Measurements from ENCODE around the gene REC114. TPM values are rescaled to one million over a fixed set of nuclear protein-coding genes. Genes with fewer than 3 reads are reported as not detected.

The REC114 gene
- polyA plus RNA-seq, 3 donors, result not detected

DNA sequence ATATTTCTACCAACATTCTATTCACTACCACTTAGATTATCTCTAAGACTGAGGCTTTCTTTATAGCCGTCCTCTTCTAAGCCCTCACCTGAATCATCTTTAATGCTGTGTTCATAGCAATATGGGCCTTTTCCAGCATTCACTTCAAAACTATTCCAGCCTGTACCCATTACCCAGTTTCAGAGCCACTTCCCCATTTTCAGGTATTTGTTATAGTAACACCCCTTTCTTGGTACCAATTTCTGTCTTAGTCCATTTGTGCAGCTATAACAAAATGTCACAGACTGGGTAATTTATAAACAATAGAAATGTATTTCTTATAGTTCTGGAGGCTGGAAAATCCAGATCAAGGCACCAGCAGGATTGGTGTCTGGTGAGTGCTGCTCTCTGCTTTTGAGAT is 45.7 kb downstream of the REC114 start:
- no peaks in the 10 kb centered on the region for H3K36me3 ChIP-seq (replicated peaks in 1 of 2; ENCODE audit: control insufficient read depth in 1 of 2, insufficient read depth in 2 of 2, low read length in 2 of 2)
- H3K4me3 ChIP-seq (replicated peaks in 1 of 3; ENCODE audit: low read depth in 2 of 3, low read length in 3 of 3), result no peak overlapping the region
- H3K9me3 Mint-ChIP-seq, result peaks cover 0 to 3% (median 0%) of the 10 kb centered on the region in 7 donors
- no peak overlapping the region for H3K9ac ChIP-seq (ENCODE audit: insufficient read depth, low read length, poor library complexity, severe bottlenecking)
- no peak for DNase-seq
- H3K79me2 ChIP-seq (ENCODE audit: insufficient read depth, low read length), result no peaks in the 10 kb centered on the region
- peaks cover 10 to 26% of the 10 kb centered on the region in 2 donors for H3K27me3 ChIP-seq (ENCODE audit: control insufficient read depth in 2 of 2, insufficient read depth in 2 of 2, low read length in 2 of 2)
- H4K20me1 ChIP-seq (ENCODE audit: insufficient read depth, low read length), result no peaks in the 10 kb centered on the region
- no peak overlapping the region for H3K27ac ChIP-seq (ENCODE audit: low read depth in 1 of 2, low read length in 2 of 2)
- no peaks in the 10 kb centered on the region for H3K9me3 ChIP-seq (replicated peaks in 1 of 2; ENCODE audit: control insufficient read depth in 1 of 2, insufficient read depth in 1 of 2, low read length in 2 of 2)
- H2AFZ ChIP-seq (ENCODE audit: insufficient read depth, low read depth, low read length, poor library complexity, severe bottlenecking), result no peak overlapping the region
- no peak overlapping the region for H3K4me2 ChIP-seq (replicated peaks; ENCODE audit: extremely low read depth, low read length, poor library complexity, severe bottlenecking)
- no peak overlapping the region for H3K4me3 Mint-ChIP-seq
- H3K27ac Mint-ChIP-seq, result no peak overlapping the region
- WGBS (ENCODE audit: insufficient coverage), result 75% methylated on average over 1 of the region's 1 CpG
- H3K27me3 Mint-ChIP-seq (ENCODE audit: low read depth in 3 of 3), result peaks cover 14 to 21% (median 15%) of the 10 kb centered on the region in 3 donors
- TF ChIP-seq, protein P1, sequence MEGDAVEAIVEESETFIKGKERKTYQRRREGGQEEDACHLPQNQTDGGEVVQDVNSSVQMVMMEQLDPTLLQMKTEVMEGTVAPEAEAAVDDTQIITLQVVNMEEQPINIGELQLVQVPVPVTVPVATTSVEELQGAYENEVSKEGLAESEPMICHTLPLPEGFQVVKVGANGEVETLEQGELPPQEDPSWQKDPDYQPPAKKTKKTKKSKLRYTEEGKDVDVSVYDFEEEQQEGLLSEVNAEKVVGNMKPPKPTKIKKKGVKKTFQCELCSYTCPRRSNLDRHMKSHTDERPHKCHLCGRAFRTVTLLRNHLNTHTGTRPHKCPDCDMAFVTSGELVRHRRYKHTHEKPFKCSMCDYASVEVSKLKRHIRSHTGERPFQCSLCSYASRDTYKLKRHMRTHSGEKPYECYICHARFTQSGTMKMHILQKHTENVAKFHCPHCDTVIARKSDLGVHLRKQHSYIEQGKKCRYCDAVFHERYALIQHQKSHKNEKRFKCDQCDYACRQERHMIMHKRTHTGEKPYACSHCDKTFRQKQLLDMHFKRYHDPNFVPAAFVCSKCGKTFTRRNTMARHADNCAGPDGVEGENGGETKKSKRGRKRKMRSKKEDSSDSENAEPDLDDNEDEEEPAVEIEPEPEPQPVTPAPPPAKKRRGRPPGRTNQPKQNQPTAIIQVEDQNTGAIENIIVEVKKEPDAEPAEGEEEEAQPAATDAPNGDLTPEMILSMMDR (IDR thresholded peaks at IDR 0.05), result no peak
- no peaks in the 10 kb centered on the region for H3K36me3 Mint-ChIP-seq
- H3K4me1 Mint-ChIP-seq, result peaks cover 19% of the 10 kb centered on the region
- H3K4me1 ChIP-seq (ENCODE audit: control insufficient read depth in 1 of 2, insufficient read depth in 2 of 2, low read length in 2 of 2), result peaks cover 16 to 21% of the 10 kb centered on the region in 2 donors
- intact Hi-C loops (cut with micrococcal nuclease), result no loop called here

DNA sequence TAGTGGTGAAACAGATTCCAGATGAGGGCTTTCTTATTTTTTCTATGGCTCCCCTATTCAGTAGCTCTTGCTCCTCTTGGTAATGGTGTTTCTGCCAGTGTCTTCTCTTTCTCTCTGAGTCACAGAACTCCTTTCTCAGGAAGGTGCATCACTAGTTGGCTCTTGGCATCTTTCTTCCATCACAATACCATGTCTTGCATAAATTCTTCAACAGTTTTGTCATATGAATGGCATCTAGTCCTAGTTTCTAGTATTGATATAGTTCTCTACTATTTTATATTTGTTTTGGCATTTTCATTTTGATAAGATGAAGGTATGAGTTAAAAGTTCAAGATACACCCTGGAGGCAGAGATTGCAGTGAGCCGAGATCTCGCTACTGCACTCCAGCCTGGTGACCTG is 51.0 kb downstream of the REC114 start:
- peaks cover 22 to 53% (median 31%) of the 10 kb centered on the region in 3 donors for H3K27me3 Mint-ChIP-seq (ENCODE audit: low read depth in 3 of 3)
- Histone ChIP-seq H3K4me2 (replicated peaks; ENCODE audit: extremely low read depth, low read length, poor library complexity, severe bottlenecking) (no peak overlapping the region), H3K9me3 (replicated peaks in 1 of 2; ENCODE audit: control insufficient read depth in 1 of 2, insufficient read depth in 1 of 2, low read length in 2 of 2) (no peaks in the 10 kb centered on the region), H3K4me1 (ENCODE audit: control insufficient read depth in 1 of 2, insufficient read depth in 2 of 2, low read length in 2 of 2) (no peaks in the 10 kb centered on the region), H3K9ac (ENCODE audit: insufficient read depth, low read length, poor library complexity, severe bottlenecking) (no peak overlapping the region), H3K36me3 (replicated peaks in 1 of 2; ENCODE audit: control insufficient read depth in 1 of 2, insufficient read depth in 2 of 2, low read length in 2 of 2) (no peaks in the 10 kb centered on the region), H3K27ac (ENCODE audit: low read depth in 1 of 2, low read length in 2 of 2) (no peak overlapping the region), H3K27me3 (ENCODE audit: control insufficient read depth in 2 of 2, insufficient read depth in 2 of 2, low read length in 2 of 2) (peaks cover 23 to 61% of the 10 kb centered on the region in 2 donors), H3K4me3 (replicated peaks in 1 of 3; ENCODE audit: low read depth in 2 of 3, low read length in 3 of 3) (no peak overlapping the region), H4K20me1 (ENCODE audit: insufficient read depth, low read length) (no peaks in the 10 kb centered on the region), H3K79me2 (ENCODE audit: insufficient read depth, low read length) (no peaks in the 10 kb centered on the region), H2AFZ (ENCODE audit: insufficient read depth, low read depth, low read length, poor library complexity, severe bottlenecking) (no peak overlapping the region)
- no CpG with 5 or more reads among the region's 2 CpGs for WGBS (ENCODE audit: insufficient coverage)
- no peaks in the 10 kb centered on the region for H3K4me1 Mint-ChIP-seq
- no peaks in the 10 kb centered on the region for H3K36me3 Mint-ChIP-seq
- intact Hi-C loops (cut with micrococcal nuclease), result no loop called here
- TF ChIP-seq, protein P1 (IDR thresholded peaks at IDR 0.05), result no peak
- no peak for DNase-seq
- no peak overlapping the region for H3K27ac Mint-ChIP-seq
- H3K4me3 Mint-ChIP-seq, result no peak overlapping the region
- peaks cover 0 to 4% (median 0%) of the 10 kb centered on the region in 7 donors for H3K9me3 Mint-ChIP-seq

Measured in CD14-positive monocyte (primary cell).